Measurements from ENCODE around the gene NR4A1. TPM values are rescaled to one million over a fixed set of nuclear protein-coding genes. Genes with fewer than 3 reads are reported as not detected.

NR4A1 gene
- total RNA-seq, 1 donor from 2014 or later: 21.7 TPM

DNA sequence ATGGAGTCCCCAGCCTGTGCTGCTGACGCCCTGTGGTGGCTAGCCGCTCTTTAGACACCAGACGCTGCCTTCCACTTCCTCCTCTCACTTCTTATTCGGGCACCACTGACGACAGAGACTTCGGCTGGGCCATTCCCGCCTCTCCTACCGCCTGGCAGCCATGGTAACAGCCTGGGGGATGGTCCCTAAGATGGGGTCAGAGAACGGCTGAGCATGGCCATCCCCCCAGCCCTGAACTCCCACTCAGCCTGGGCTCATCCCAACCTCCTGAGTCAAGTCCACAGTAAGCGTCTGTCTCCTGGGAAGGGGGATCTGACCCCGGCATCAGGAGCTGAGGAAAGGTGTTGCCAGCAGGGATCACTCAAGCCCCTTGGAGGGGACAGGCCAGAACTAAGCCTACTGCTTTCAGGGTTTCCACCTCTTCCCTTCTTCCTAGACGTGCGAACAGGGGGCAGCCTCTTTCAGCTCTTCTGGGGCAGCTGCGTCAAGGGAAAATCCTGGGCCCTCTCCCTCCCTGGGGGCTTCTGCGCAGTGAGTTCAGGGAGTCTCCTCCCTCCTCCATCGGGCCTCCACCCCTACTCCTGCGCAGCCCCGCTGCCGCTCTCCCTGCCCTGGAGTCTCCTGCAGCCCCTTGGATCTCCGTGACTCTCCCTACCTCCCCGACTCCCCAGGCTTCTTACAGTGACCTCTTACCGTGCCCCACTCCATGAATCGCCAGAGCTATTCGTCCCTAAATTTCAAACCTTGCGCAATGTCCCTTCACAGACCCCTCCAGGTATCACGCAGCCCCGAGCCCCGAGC, 45.1 kb upstream of the NR4A1 start:
- Mint-ChIP-seq H3K27me3 (peaks cover 28% of the 10 kb centered on the region), H3K27ac (peak overlapping the region; percentile 86), H3K4me1 (ENCODE audit: low read depth) (peaks cover 14% of the 10 kb centered on the region), H3K36me3 (ENCODE audit: insufficient read depth) (peaks cover 1% of the 10 kb centered on the region), H3K4me3 (ENCODE audit: low read depth) (peak overlapping the region; percentile 82), H3K9me3 (ENCODE audit: low read depth) (no peaks in the 10 kb centered on the region)
- TF ChIP-seq, protein P1, sequence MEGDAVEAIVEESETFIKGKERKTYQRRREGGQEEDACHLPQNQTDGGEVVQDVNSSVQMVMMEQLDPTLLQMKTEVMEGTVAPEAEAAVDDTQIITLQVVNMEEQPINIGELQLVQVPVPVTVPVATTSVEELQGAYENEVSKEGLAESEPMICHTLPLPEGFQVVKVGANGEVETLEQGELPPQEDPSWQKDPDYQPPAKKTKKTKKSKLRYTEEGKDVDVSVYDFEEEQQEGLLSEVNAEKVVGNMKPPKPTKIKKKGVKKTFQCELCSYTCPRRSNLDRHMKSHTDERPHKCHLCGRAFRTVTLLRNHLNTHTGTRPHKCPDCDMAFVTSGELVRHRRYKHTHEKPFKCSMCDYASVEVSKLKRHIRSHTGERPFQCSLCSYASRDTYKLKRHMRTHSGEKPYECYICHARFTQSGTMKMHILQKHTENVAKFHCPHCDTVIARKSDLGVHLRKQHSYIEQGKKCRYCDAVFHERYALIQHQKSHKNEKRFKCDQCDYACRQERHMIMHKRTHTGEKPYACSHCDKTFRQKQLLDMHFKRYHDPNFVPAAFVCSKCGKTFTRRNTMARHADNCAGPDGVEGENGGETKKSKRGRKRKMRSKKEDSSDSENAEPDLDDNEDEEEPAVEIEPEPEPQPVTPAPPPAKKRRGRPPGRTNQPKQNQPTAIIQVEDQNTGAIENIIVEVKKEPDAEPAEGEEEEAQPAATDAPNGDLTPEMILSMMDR (IDR thresholded peaks at IDR 0.05; ENCODE audit: unreplicated experiment): no peak
- no peak for DNase-seq (ENCODE audit: low spot score, unreplicated experiment)

DNA sequence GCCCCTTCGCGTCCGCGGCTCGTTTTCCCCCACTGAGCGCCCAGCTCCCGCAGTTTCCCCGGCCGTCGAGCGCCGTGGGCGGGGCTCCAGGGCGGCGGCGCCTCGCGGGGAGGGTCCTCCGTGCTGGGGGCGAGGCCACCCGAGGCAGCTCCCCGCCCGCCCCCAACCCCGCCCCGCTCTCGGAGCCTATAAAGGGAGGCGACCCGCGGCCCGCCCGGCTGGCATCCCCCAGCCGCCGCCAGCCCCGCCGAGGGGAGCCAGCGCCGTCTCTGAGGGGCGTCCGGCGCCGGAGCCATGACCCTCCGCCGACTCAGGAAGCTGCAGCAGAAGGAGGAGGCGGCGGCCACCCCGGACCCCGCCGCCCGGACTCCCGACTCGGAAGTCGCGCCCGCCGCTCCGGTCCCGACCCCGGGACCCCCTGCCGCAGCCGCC, 44.5 kb upstream of the NR4A1 start, which contains the start of gene TAMALIN:
Gene TAMALIN (plus strand): TSS at position 221 of the 432 bp plus-strand sequence. CDS start 74 bp downstream, at position 295.
- Mint-ChIP-seq H3K27ac (peak within 1 kb of the TSS; percentile 86), H3K36me3 (ENCODE audit: insufficient read depth) (peaks cover 3% of the 10 kb centered on the region), H3K4me3 (ENCODE audit: low read depth) (peak within 1 kb of the TSS; percentile 82), H3K9me3 (ENCODE audit: low read depth) (no peaks in the 10 kb centered on the region), H3K4me1 (ENCODE audit: low read depth) (peaks cover 15% of the 10 kb centered on the region), H3K27me3 (peaks cover 28% of the 10 kb centered on the region)
- DNase-seq (ENCODE audit: low spot score, unreplicated experiment): peak; percentile 48
- TF ChIP-seq, protein P1 (IDR thresholded peaks at IDR 0.05; ENCODE audit: unreplicated experiment): no peak

DNA sequence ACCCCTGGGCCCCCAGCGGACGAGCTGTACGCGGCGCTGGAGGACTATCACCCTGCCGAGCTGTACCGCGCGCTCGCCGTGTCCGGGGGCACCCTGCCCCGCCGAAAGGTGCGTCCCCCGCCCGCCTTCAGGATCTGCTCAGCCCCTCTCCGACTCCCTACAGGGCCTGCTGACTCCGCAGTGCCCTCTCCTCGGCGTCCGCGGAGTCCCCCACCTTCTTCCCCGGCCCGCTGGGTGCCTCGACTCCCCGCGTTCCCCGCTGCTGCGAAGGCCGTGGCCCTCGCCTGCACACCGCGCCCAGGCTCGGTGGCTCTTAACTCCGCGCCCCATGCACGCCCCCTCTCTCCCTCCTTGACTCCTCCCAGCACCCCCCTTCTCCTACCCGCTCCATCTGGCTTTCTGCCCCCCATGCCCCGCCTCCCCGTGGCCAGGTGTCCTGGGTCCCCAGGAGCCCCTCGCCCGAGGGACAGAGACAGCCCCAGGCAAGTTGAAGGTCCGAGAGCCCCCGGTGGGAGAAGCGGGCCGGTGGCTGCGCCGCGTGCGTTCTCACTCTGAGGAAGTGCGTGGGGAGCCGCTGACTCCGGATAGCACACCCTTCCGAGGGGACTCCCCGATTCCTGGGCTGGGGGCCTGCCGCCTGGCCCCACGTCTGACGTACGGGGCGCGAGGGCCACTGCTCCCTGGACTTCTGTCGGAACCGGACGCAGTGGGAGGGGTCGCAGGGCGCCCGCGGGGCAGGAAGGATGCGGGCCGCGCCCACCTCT, 43.9 kb upstream of the NR4A1 start:
- Mint-ChIP-seq H3K4me1 (ENCODE audit: low read depth) (peaks cover 15% of the 10 kb centered on the region), H3K27ac (no peak overlapping the region), H3K27me3 (peaks cover 28% of the 10 kb centered on the region), H3K36me3 (ENCODE audit: insufficient read depth) (peaks cover 5% of the 10 kb centered on the region), H3K9me3 (ENCODE audit: low read depth) (no peaks in the 10 kb centered on the region), H3K4me3 (ENCODE audit: low read depth) (peak overlapping the region; percentile 76)
- DNase-seq (ENCODE audit: low spot score, unreplicated experiment): no peak
- TF ChIP-seq, protein P1 (IDR thresholded peaks at IDR 0.05; ENCODE audit: unreplicated experiment): peak; percentile 7

DNA sequence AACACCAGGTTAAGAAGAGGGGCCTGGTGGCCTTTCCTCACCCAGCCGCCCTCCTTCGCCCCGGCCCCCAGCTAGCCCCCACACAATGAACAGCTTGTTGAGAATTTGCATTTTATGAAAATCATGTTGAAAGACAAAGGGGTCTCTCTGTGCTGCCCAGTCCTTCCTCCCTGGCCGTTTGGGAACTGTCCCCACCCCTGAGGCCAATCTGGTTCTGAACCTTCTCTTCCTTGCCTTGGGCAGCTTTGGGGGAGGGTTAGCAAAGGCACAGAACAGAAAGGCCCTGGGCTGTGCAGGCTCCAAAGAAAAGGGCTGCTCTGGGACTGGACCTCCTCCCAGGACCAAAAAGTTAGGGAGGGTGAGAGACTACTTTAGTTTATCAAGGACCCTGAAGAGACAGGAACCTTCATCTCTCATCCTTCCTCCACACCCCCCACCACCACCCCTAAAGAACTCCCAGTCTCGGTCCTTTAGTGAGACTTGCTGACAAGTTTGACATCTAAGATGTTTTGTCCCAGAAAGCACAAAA, 43.2 kb upstream of the NR4A1 start:
- peaks cover 7% of the 10 kb centered on the region for H3K36me3 Mint-ChIP-seq (ENCODE audit: insufficient read depth)
- no peak for DNase-seq (ENCODE audit: low spot score, unreplicated experiment)
- no peak overlapping the region for H3K27ac Mint-ChIP-seq
- H3K4me1 Mint-ChIP-seq (ENCODE audit: low read depth): peaks cover 15% of the 10 kb centered on the region
- TF ChIP-seq, protein P1 (IDR thresholded peaks at IDR 0.05; ENCODE audit: unreplicated experiment): no peak
- H3K27me3 Mint-ChIP-seq: peaks cover 28% of the 10 kb centered on the region
- no peaks in the 10 kb centered on the region for H3K9me3 Mint-ChIP-seq (ENCODE audit: low read depth)
- H3K4me3 Mint-ChIP-seq (ENCODE audit: low read depth): peak overlapping the region; percentile 76

All from progenitor cell of endocrine pancreas (in vitro differentiated cells).